ENCODE data around the gene NPTXR. TPM values are rescaled to one million over a fixed set of nuclear protein-coding genes. Genes with fewer than 3 reads are reported as not detected.

NPTXR gene
- total RNA-seq, 4 donors from 2014 or later, result 7.9 to 21.7 (median 12.5) TPM

DNA sequence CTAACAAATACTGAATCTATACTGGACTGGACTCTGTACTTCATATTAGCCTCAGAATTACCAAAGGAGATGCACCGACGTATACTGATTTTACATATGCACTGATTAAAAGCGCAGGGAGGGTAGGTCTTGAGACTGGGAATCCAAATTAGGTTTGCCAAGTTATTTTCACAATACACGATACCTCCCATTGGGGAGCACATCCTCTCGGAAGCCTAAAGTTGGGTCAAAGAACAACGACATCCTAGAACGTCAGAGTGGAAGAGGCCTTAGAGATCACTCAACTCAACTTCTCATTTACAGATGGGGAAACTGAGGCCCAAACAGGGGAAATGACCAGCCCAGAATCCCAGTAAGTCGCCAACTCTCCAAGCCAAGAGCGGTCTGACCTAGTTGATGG is 50.5 kb downstream of the NPTXR start:
- Histone ChIP-seq H3K4me3 (peak overlapping the region; percentile 85 to 89), H3K9me3 (no peaks in the 10 kb centered on the region), H3K27ac (peak overlapping the region; percentile 54 to 92 (median 88)), H3K4me1 (peaks cover 2 to 30% (median 5%) of the 10 kb centered on the region in 3 donors), H3K27me3 (no peaks in the 10 kb centered on the region), H3K36me3 (peaks cover 0 to 15% of the 10 kb centered on the region in 2 donors)
- TF ChIP-seq POLR2A (IDR thresholded peaks at IDR 0.05) (no peak), POLR2AphosphoS5 (IDR thresholded peaks at IDR 0.05) (no peak), EP300 (IDR thresholded peaks at IDR 0.05) (no peak)
- TF ChIP-seq, protein P1, sequence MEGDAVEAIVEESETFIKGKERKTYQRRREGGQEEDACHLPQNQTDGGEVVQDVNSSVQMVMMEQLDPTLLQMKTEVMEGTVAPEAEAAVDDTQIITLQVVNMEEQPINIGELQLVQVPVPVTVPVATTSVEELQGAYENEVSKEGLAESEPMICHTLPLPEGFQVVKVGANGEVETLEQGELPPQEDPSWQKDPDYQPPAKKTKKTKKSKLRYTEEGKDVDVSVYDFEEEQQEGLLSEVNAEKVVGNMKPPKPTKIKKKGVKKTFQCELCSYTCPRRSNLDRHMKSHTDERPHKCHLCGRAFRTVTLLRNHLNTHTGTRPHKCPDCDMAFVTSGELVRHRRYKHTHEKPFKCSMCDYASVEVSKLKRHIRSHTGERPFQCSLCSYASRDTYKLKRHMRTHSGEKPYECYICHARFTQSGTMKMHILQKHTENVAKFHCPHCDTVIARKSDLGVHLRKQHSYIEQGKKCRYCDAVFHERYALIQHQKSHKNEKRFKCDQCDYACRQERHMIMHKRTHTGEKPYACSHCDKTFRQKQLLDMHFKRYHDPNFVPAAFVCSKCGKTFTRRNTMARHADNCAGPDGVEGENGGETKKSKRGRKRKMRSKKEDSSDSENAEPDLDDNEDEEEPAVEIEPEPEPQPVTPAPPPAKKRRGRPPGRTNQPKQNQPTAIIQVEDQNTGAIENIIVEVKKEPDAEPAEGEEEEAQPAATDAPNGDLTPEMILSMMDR (IDR thresholded peaks at IDR 0.05), result no peak
- WGBS, 2 donors (ENCODE audit: low coverage in 1 of 2), result 22 to 23% methylated on average over 8 to 9 of the region's 9 CpGs
- no peak for ATAC-seq

DNA sequence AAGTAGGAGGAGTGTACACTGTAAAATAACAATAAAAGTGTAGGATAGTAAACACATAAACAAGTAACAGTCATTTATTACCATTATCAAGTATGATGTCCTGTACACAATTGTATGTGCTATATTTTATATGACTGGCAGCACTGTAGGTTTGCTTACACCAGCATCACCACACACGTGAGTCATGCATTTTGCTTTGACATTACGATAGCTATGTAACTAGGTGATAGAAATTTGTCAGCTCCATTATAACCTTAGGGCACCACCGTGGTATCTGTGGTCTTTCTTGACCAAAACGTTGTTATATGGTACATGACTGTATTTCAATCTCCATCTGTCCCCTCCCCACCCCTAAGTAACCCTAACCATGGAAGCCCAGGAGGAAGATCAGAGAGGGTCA is 51.0 kb downstream of the NPTXR start:
- TF ChIP-seq, protein P1 (IDR thresholded peaks at IDR 0.05), result no peak
- TF ChIP-seq POLR2A (IDR thresholded peaks at IDR 0.05), result no peak
- peaks cover 0 to 15% of the 10 kb centered on the region in 2 donors for H3K36me3 ChIP-seq
- 62 to 76% methylated on average over 3 to 4 of the region's 4 CpGs for WGBS, 2 donors (ENCODE audit: low coverage in 1 of 2)
- H3K27me3 ChIP-seq, result no peaks in the 10 kb centered on the region
- H3K4me1 ChIP-seq, result peaks cover 5 to 34% (median 9%) of the 10 kb centered on the region in 3 donors
- peak overlapping the region in 3 of 4 donors; percentile 84 to 92 (median 91) for H3K27ac ChIP-seq
- peak overlapping the region in 1 of 2 donors; percentile 89 for H3K4me3 ChIP-seq
- ATAC-seq, result no peak
- H3K9me3 ChIP-seq, result no peaks in the 10 kb centered on the region

DNA sequence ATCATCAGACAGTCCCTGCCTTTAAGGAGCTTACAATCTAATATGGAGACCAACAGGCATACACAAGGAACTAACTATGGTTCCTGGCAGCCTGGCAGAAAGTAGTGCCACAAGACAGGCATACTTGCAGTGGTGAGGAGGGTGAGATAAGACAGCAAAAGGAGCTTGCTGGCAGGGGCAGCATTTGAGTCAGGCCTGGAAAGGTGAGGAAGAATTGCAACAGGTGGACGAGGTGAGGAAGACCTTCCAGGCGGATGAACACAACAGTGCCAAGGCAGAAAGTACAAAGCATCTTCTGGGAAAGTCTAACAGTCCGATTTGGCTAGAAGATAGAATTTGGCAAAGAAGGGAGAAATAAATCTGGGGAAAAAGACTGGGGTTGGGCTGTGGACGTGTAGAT is 54.2 kb downstream of the NPTXR start:
- WGBS, 2 donors (ENCODE audit: low coverage in 1 of 2), result 90 to 96% methylated on average over 3 to 4 of the region's 4 CpGs
- ATAC-seq, result no peak
- H3K27ac ChIP-seq, result peak overlapping the region in 2 of 4 donors; percentile 74
- TF ChIP-seq, protein P1 (IDR thresholded peaks at IDR 0.05), result no peak
- no peak for TF ChIP-seq POLR2A (IDR thresholded peaks at IDR 0.05)
- TF ChIP-seq POLR2AphosphoS5 (IDR thresholded peaks at IDR 0.05), result no peak
- no peak for TF ChIP-seq EP300 (IDR thresholded peaks at IDR 0.05)
- peaks cover 8 to 61% (median 10%) of the 10 kb centered on the region in 3 donors for H3K4me1 ChIP-seq
- no peaks in the 10 kb centered on the region for H3K9me3 ChIP-seq
- H3K36me3 ChIP-seq, result peaks cover 0 to 15% of the 10 kb centered on the region in 2 donors
- H3K4me3 ChIP-seq, result no peak overlapping the region
- H3K27me3 ChIP-seq, result no peaks in the 10 kb centered on the region

DNA sequence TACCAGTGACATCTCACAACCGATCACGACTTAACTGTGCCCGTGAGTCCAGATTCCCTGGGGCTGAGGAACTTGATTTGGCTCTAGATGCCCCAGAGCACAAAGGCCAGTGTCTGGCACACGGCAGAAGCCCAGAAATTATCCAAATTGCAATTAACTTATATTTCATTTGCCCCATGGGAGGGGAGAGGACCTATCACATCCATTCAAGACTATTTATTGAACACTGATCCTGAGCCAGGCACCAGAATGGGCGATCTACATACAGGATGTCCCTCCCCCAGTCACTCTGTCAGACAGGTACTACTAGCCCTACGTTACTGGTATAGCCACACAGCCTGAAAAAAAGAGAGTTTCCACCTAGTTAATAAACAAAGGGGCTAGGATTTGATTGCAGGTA is 55.0 kb downstream of the NPTXR start:
- peak overlapping the region in 3 of 4 donors; percentile 74 to 75 (median 74) for H3K27ac ChIP-seq
- H3K36me3 ChIP-seq, result peaks cover 0 to 15% of the 10 kb centered on the region in 2 donors
- TF ChIP-seq EP300 (IDR thresholded peaks at IDR 0.05) (no peak), POLR2AphosphoS5 (IDR thresholded peaks at IDR 0.05) (no peak)
- TF ChIP-seq, protein P1 (IDR thresholded peaks at IDR 0.05), result no peak
- peaks cover 5 to 57% (median 10%) of the 10 kb centered on the region in 3 donors for H3K4me1 ChIP-seq
- H3K9me3 ChIP-seq, result no peaks in the 10 kb centered on the region
- no peak overlapping the region for H3K4me3 ChIP-seq
- 53 to 76% methylated on average over 5 to 6 of the region's 6 CpGs for WGBS, 2 donors (ENCODE audit: low coverage in 1 of 2)
- ATAC-seq, result no peak
- no peaks in the 10 kb centered on the region for H3K27me3 ChIP-seq

DNA sequence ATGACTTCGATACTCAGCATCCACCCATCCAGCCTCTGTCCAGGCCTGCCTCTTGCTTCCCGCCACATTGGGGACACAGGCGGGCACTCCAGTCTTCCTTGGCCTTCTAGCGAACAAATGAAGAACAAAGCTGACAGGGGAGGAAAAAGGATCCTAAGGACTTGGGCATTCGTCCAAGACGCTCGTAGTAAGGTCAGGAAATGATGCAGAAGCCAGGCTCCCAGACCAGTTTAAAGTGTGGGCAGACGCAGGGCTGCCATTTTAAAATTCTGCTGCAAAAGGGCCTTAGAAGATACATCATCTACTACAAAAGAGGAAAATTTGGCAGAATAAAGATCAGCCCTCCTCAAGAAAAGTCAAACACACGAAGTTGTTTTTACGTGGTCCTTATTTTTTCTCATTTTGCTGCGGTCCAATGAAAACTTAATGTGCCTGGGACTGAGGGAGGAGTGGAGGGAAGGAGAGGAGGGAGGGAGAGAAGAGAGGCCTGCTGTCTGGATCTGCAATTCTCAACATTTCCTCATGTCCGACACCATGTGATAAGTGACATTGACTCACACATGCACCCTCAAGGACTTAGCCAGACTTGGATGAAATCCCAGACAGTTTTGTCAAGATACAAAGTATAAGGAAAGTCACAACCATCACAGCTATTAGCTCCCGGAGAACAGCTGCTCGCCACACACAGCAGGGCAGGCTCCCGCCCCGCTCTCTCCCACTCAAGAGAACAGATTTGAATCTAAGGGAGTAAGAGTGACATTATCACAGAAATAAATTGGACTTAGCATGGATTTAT is 55.6 kb downstream of the NPTXR start:
- TF ChIP-seq, protein P1 (IDR thresholded peaks at IDR 0.05), result peak in 1 of 4 experiments; percentile 21
- peak; percentile 71 for TF ChIP-seq POLR2AphosphoS5 (IDR thresholded peaks at IDR 0.05)
- no peak for TF ChIP-seq POLR2A (IDR thresholded peaks at IDR 0.05)
- TF ChIP-seq EP300 (IDR thresholded peaks at IDR 0.05), result no peak
- Histone ChIP-seq H3K36me3 (peaks cover 0 to 15% of the 10 kb centered on the region in 2 donors), H3K4me3 (no peak overlapping the region), H3K27me3 (no peaks in the 10 kb centered on the region), H3K9me3 (no peaks in the 10 kb centered on the region), H3K4me1 (peaks cover 5 to 54% (median 10%) of the 10 kb centered on the region in 3 donors), H3K27ac (peak overlapping the region; percentile 21 to 75 (median 74))
- WGBS, 2 donors (ENCODE audit: low coverage in 1 of 2), result 23 to 31% methylated on average over 10 to 12 of the region's 16 CpGs
- ATAC-seq, result peak; percentile 86
